Measurements from ENCODE around the gene ANTXR2.
"Not testable (repeated sequence)": the region's sequence is repeated elsewhere in the genome, so short reads cannot be mapped to it uniquely, and the experiment has no call there.

ANTXR2 gene

DNA sequence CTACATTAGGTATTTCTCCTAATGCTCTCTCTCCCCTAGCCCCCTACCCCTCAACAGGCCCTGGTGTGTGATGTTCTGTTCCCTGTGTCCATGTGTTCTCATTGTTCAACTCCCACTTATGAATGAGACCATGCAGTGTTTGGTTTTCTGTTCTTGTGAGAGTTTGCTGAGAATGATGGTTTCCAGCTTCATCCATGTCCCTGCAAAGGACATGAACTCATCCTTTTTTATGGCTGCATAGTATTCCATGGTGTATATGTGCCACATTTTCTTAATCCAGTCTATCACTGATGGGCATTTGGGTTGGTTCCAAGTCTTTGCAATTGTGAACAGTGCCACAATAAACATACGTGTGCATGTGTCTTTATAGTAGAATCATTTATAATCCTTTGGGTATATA is 184.0 kb downstream of the ANTXR2 start:
- H3K4me3 Mint-ChIP-seq; H3K27ac Mint-ChIP-seq; H3K36me3 Mint-ChIP-seq; H3K9me3 Mint-ChIP-seq (ENCODE audit: low read depth); H3K4me1 Mint-ChIP-seq (ENCODE audit: low read depth); H3K27me3 Mint-ChIP-seq: not testable (repeated sequence)

DNA sequence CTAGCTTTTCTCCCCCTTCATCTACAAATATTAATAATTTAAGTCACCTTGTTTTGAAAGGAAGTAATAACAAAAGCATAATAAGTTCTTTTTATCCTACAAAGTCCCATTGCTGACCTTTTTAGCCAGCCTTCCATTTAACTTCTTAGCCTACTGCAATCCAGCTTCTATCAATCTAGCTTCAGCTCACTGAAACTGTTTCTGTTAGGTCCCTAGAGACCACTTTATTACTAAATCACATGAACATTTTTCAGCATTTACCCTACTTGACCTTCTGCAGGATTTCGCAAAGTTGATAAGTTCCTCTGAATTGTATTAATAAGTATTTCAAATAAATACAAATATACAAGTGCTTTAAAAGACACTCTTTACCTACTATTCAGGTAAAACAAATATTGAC is 186.5 kb downstream of the ANTXR2 start:
- no peaks in the 10 kb centered on the region for H3K27me3 Mint-ChIP-seq
- no peaks in the 10 kb centered on the region for H3K36me3 Mint-ChIP-seq
- H3K4me1 Mint-ChIP-seq (ENCODE audit: low read depth), result no peaks in the 10 kb centered on the region
- no peak overlapping the region for H3K27ac Mint-ChIP-seq
- no peak overlapping the region for H3K4me3 Mint-ChIP-seq
- peaks cover 4% of the 10 kb centered on the region for H3K9me3 Mint-ChIP-seq (ENCODE audit: low read depth)

DNA sequence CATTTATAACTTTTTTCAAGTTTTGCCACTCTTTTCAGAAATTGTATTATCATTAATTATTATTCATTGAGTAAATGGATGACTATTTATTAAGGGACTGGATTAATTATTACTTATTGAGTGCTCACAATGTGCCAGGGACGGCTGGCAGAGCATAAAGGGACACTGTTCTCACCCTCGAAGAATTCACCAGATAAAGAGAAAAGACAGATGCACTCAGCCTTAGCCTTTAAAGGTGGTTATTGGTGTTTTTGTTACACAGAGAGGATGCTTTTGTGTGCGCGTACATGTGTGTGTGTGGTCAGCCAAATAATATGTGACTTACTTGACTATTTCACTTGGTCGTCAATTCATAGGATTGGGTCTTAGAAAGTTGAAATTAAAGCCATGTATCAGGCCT is 187.0 kb downstream of the ANTXR2 start:
- H3K27me3 Mint-ChIP-seq, result no peaks in the 10 kb centered on the region
- no peaks in the 10 kb centered on the region for H3K36me3 Mint-ChIP-seq
- no peaks in the 10 kb centered on the region for H3K4me1 Mint-ChIP-seq (ENCODE audit: low read depth)

DNA sequence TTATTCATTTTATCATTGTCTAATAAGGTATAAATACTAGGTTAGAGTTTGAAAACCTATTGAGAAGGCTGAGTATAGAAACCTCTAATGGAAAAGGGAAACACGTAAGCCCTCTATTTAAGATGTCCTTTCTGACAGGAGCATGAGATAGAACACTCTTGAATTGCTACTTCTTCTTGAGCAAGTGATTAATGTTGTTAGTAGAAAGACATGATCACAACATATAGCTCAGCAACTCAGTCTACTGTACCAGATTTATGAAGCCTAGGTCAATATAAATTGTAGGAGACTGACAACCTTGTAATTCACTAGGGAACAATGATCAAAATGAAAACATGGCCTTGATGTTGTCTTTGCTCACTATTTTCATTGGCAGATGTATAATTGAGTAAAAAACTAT is 189.7 kb downstream of the ANTXR2 start:
- H3K27me3 Mint-ChIP-seq, result no peaks in the 10 kb centered on the region
- no peak overlapping the region for H3K4me3 Mint-ChIP-seq
- no peaks in the 10 kb centered on the region for H3K36me3 Mint-ChIP-seq
- H3K27ac Mint-ChIP-seq, result no peak overlapping the region
- peaks cover 3% of the 10 kb centered on the region for H3K9me3 Mint-ChIP-seq (ENCODE audit: low read depth)
- no peaks in the 10 kb centered on the region for H3K4me1 Mint-ChIP-seq (ENCODE audit: low read depth)

More for the DNA sequence above, 187.0 kb downstream of the ANTXR2 start:
- no peak overlapping the region for H3K27ac Mint-ChIP-seq
- peaks cover 4% of the 10 kb centered on the region for H3K9me3 Mint-ChIP-seq (ENCODE audit: low read depth)
- no peak overlapping the region for H3K4me3 Mint-ChIP-seq

DNA sequence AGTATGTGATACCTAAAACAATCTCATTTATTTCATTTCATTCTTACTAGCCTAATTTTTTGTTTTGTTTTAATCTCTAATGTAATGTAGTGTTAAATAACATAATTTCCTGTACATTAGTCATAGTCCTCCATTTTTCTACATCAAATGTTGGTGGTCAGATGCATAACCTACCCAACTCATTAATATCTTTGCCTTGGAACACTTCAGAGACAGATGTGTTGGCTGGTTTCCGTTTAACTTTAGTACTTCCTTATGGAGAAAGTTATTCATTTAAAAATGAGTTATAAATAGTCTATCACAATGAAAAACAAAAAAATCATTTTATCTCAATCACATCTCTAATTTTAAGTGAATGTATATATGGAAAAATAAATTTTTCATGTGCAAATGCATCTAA is 190.2 kb downstream of the ANTXR2 start:
- Mint-ChIP-seq H3K36me3 (no peaks in the 10 kb centered on the region), H3K9me3 (ENCODE audit: low read depth) (peaks cover 7% of the 10 kb centered on the region), H3K4me3 (no peak overlapping the region), H3K4me1 (ENCODE audit: low read depth) (no peaks in the 10 kb centered on the region), H3K27ac (no peak overlapping the region), H3K27me3 (peaks cover 2% of the 10 kb centered on the region)

GRCh38 chr4:79881407-79881806 is 191.6 kb downstream of the ANTXR2 start:
- Mint-ChIP-seq H3K36me3 (no peaks in the 10 kb centered on the region), H3K4me3 (no peak overlapping the region), H3K9me3 (ENCODE audit: low read depth) (peaks cover 8% of the 10 kb centered on the region), H3K27ac (no peak overlapping the region), H3K27me3 (peaks cover 2% of the 10 kb centered on the region), H3K4me1 (ENCODE audit: low read depth) (no peaks in the 10 kb centered on the region)

- Mint-ChIP-seq H3K4me1 (ENCODE audit: low read depth) (no peaks in the 10 kb centered on the region), H3K9me3 (ENCODE audit: low read depth) (peaks cover 8% of the 10 kb centered on the region), H3K4me3 (no peak overlapping the region), H3K27ac (no peak overlapping the region), H3K27me3 (peaks cover 2% of the 10 kb centered on the region), H3K36me3 (no peaks in the 10 kb centered on the region)
Observed at GRCh38 chr4:79877511-79877910, 195.5 kb downstream of the ANTXR2 start.

DNA sequence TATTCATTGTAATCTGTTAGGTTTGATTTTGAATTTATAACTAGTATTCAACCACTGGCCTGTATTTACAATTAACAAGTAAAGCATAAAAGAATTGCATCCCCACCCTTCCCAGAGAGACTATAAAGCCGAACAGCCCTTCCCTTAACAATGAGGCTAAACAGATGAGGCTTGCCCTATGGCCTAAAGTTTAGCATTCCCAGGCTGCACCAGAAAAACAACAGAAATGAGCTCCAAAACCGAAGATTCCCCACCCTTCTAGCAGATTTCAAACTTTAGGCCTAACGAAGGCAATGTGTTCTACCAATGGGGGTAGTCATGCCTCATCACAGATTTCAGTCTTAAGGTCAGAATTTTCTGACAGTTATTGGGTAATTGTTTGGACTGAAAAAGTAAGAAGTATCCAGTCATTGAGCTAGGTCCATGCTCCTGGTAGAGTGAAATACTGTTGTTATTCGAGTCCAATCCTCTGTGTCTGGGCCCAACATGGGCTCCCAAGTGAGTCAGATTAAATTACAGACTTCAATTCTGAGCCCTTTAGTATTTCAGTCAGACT is 197.6 kb downstream of the ANTXR2 start:
- Mint-ChIP-seq H3K4me1 (ENCODE audit: low read depth) (no peaks in the 10 kb centered on the region), H3K9me3 (ENCODE audit: low read depth) (peaks cover 8% of the 10 kb centered on the region), H3K36me3 (no peaks in the 10 kb centered on the region), H3K4me3 (no peak overlapping the region), H3K27ac (no peak overlapping the region), H3K27me3 (peaks cover 2% of the 10 kb centered on the region)

DNA sequence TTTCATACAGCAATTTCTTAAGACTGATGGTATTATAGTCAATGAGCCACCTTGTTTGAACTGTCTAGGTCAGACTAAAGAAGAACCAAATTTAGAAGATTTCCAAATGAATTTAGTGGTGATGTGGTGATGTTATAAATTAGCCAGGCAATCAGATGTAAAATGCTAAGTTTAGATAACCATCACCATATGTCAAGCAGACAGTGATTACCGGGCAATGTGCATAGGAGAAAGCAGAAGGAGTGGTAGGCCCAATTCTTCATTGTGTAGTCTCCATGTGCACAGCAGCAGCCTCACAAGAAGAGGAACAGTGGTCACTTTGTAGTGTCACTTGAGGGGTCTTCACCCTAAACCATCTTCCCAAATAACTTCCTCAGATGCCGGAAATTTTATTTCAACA is 198.8 kb downstream of the ANTXR2 start:
- H3K27me3 Mint-ChIP-seq, result peaks cover 5% of the 10 kb centered on the region
- peaks cover 8% of the 10 kb centered on the region for H3K9me3 Mint-ChIP-seq (ENCODE audit: low read depth)
- no peak overlapping the region for H3K4me3 Mint-ChIP-seq
- H3K36me3 Mint-ChIP-seq, result no peaks in the 10 kb centered on the region
- no peaks in the 10 kb centered on the region for H3K4me1 Mint-ChIP-seq (ENCODE audit: low read depth)
- no peak overlapping the region for H3K27ac Mint-ChIP-seq

DNA sequence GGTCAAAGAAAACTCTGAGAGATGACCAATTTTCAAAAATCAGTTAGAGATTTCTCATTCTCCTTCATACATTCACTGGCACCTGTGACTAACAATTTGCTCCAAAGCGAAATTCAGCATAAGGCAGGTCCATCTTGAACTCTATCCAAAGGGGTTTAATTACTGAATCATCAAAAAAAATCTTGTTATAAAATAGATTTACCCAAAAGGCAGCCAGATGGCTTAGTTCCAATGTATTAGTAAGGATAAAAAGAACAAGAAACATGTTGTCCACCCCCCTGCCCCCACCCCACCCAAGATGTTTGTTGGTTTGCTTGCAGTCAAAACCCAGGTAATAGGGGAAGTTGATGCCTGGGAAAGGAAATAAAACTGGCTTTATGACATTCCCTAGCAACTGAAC is 200.3 kb downstream of the ANTXR2 start:
- peaks cover under 1% of the 10 kb centered on the region for H3K9me3 Mint-ChIP-seq (ENCODE audit: low read depth)
- peaks cover 5% of the 10 kb centered on the region for H3K27me3 Mint-ChIP-seq

DNA sequence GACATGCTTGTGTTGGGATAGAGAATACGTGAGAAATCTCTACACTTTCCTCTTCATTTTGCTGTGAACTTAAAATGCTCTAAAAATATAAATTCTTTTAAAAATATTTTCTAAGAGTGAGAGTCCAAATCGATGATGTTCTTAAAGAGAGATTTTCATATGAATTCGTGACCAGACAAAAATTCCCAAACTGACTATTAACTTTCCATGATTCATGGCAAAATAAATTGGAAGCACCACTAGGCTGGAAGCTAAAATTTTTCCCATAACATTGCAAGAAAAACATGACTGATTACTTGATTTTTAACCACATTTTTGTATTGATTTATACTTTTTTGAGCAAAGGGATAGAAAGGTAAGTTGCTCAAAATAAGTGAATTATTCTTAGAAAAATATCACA is 201.1 kb downstream of the ANTXR2 start:
- Mint-ChIP-seq H3K36me3 (no peaks in the 10 kb centered on the region), H3K4me3 (no peak overlapping the region), H3K4me1 (ENCODE audit: low read depth) (no peaks in the 10 kb centered on the region), H3K27ac (no peak overlapping the region), H3K9me3 (ENCODE audit: low read depth) (no peaks in the 10 kb centered on the region), H3K27me3 (peaks cover 5% of the 10 kb centered on the region)

More for the DNA sequence above, 200.3 kb downstream of the ANTXR2 start:
- Mint-ChIP-seq H3K27ac (no peak overlapping the region), H3K36me3 (no peaks in the 10 kb centered on the region), H3K4me1 (ENCODE audit: low read depth) (no peaks in the 10 kb centered on the region), H3K4me3 (no peak overlapping the region)

DNA sequence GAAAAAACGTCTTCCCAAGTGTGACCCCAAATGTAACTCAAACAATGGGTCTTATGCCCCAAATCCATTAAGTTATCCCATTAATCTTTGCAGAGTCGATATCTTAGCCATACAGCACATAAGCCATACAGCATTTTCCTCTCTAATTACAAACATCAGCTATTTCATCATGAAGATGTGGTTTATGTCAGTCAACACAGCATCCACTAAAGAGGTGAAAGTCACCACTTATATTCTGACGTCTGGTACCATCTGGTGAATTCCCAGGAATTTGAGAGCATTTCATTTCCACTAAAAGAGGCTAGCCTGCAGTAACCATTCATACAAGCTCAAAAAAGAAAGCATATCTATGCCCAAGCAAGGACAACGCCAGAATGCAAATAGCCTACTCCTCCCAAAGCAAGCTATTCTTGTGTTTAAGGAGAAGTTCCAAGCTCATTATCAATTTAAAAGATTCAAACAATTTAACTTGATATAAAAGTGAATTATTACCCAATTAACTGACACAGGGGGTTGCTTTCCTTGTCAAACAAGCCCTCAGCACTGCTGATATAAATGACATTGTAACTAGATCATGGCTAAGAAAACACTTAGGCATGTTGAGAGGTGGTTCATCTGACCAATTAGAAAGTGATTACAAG is 203.3 kb downstream of the ANTXR2 start:
- Mint-ChIP-seq H3K27ac (no peak overlapping the region), H3K9me3 (ENCODE audit: low read depth) (no peaks in the 10 kb centered on the region), H3K36me3 (no peaks in the 10 kb centered on the region), H3K4me3 (no peak overlapping the region), H3K27me3 (peaks cover 5% of the 10 kb centered on the region), H3K4me1 (ENCODE audit: low read depth) (no peaks in the 10 kb centered on the region)

- no peaks in the 10 kb centered on the region for H3K36me3 Mint-ChIP-seq
- no peak overlapping the region for H3K27ac Mint-ChIP-seq
- H3K27me3 Mint-ChIP-seq, result peaks cover 5% of the 10 kb centered on the region
- no peak overlapping the region for H3K4me3 Mint-ChIP-seq
- no peaks in the 10 kb centered on the region for H3K4me1 Mint-ChIP-seq (ENCODE audit: low read depth)
- no peaks in the 10 kb centered on the region for H3K9me3 Mint-ChIP-seq (ENCODE audit: low read depth)
Observed at GRCh38 chr4:79865201-79865597, 207.8 kb downstream of the ANTXR2 start.

DNA sequence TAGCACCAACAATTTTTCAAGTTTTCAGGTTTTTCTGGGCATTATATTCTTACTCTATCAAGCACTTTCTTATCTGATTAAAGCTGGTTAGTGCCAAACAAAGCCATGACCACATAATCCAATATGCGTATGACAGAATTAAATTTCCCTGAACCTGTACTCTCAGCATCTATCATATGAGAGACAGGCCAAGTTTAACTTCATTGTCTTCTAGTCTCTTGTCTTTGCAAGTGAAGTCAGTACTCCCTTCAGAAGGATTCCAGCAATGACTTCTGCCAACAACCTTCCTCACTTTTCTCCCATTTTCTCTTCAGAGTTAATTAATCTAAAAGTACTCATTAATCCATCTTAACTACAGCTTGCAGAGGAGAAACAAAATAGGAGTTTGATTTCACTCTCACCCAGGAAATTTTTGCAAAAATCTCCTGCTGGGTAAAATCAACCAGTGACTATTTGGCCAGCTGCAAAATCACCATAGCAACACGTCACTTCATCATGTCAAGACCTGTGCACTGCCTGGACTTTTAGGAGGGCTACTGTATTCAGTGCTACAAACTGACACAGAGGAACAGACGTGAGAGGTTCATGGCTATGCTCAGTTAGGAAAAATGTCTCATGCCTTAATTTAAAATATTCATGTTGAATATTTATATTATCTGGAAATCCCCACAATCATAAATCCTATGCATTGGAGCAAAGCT is 208.4 kb downstream of the ANTXR2 start:
- Mint-ChIP-seq H3K27ac (no peak overlapping the region), H3K27me3 (peaks cover 5% of the 10 kb centered on the region), H3K9me3 (ENCODE audit: low read depth) (no peaks in the 10 kb centered on the region), H3K4me3 (no peak overlapping the region), H3K4me1 (ENCODE audit: low read depth) (no peaks in the 10 kb centered on the region), H3K36me3 (no peaks in the 10 kb centered on the region)

DNA sequence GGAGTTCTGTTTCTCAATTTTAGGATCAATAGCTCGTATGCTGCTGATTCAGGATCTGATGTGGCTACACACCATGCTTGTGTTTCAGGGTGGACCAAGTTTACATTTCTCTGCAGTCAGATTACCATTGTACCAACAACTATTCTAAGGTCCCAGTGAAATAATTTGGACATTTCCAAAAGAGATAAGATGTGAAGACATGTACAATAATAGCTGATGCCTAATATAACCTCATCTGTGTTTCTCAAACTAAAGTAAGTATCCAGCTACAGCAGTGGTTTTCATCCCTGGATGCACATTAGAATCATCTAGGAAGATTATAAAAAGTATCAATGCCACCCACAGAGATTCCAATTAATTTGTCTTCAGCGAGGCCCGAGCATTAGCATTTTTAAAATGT is 209.7 kb downstream of the ANTXR2 start:
- Mint-ChIP-seq H3K9me3 (ENCODE audit: low read depth) (no peaks in the 10 kb centered on the region), H3K27me3 (no peaks in the 10 kb centered on the region), H3K4me1 (ENCODE audit: low read depth) (no peaks in the 10 kb centered on the region), H3K4me3 (no peak overlapping the region), H3K27ac (no peak overlapping the region), H3K36me3 (no peaks in the 10 kb centered on the region)

- Mint-ChIP-seq H3K36me3 (no peaks in the 10 kb centered on the region), H3K9me3 (ENCODE audit: low read depth) (no peaks in the 10 kb centered on the region), H3K4me1 (ENCODE audit: low read depth) (no peaks in the 10 kb centered on the region), H3K27ac (no peak overlapping the region), H3K4me3 (no peak overlapping the region), H3K27me3 (no peaks in the 10 kb centered on the region)
Observed at GRCh38 chr4:79862821-79863220, 210.2 kb downstream of the ANTXR2 start.

Data from activated naive CD8-positive, alpha-beta T cell (primary cell).